K562 (cell line): ENCODE results near the gene TUBA1B. TPM values are rescaled to one million over a fixed set of nuclear protein-coding genes. Genes with fewer than 3 reads are reported as not detected.

ENCODE experiments used
- ATAC-seq: fragments of 200-7000 bp; cut with Tn5 transposase; 3 replicates; pipeline ENCODE4 v1.9.1; 2020; ENCODE audit warnings: moderate library complexity
- BruUV-seq: library from RNA; stranded (reverse); fragments of 400-500 nt; replicated peaks from 2 replicates; lab custom pipeline; 2021; lab: Mats Ljungman, UMichigan
- CTCF ChIA-PET: fragments of 300-600 bp; formaldehyde crosslinking; extraction: SDS; loops from one replicate; lab custom pipeline; 2021; ENCODE audit warnings: low intra/inter-chr PET ratio; lab: Yijun Ruan, JAX
- POLR2A ChIA-PET: fragments of 300-600, 350-650 bp; sonication (Branson Sonifier 250); formaldehyde crosslinking; extraction: SDS; loops from one replicate; lab custom pipeline; 2021; ENCODE audit warnings: antibody characterized with exemption, inconsistent platforms; lab: Yijun Ruan, JAX
- DNase-seq, 4 experiments: peaks; one replicate each; pipeline versions ENCODE4 v3.0.0 to v3.0.0-alpha.2; 2011 to 2018; ENCODE audit warnings: low spot score in 3 of 4, mixed read lengths in 3 of 4; ENCODE audit errors: extremely low read depth in 1 of 4
- FAIRE-seq: peaks from 2 replicates; lab custom pipeline; 2011; peaks lifted over from hg19 to GRCh38; lab: Jason Lieb, UNC
- H2AFZ ChIP-seq: 2 replicates; pipeline ENCODE4 v1.6.0; 2011; ENCODE audit warnings: low read depth, low read length, control low read depth, inconsistent platforms
- H3K27ac ChIP-seq: fragments of 200-600 bp; 3 replicates; pipeline ENCODE4 v1.8.0; 2011; ENCODE audit warnings: low read depth, mild to moderate bottlenecking, control low read depth, inconsistent platforms, low read length, moderate library complexity, mixed read lengths; ENCODE audit errors: extremely low read depth
- H3K27me3 ChIP-seq, 2 experiments: fragments of 300-600 bp in 1 of 2; 2 replicates in 1 of 2; 3 replicates in 1 of 2; pipeline versions ENCODE4 v1.6.0 to v1.8.0; 2011; ENCODE audit warnings: inconsistent platforms in 2 of 2, low read length in 2 of 2, mild to moderate bottlenecking in 1 of 2, mixed read lengths in 1 of 2, moderate library complexity in 1 of 2; ENCODE audit not compliant: control insufficient read depth in 2 of 2, insufficient read depth in 2 of 2
- H3K36me3 ChIP-seq: fragments of 300-600 bp; 3 replicates; pipeline ENCODE4 v1.8.0; 2011; ENCODE audit warnings: mild to moderate bottlenecking, low read length, inconsistent platforms; ENCODE audit not compliant: control insufficient read depth, insufficient read depth
- H3K4me1 ChIP-seq, 2 experiments: fragments of 200-600 bp in 1 of 2; replicated peaks in 1 of 2; 2 replicates in 1 of 2; 3 replicates in 1 of 2; pipeline versions ENCODE4 v1.5.1 to v1.8.0; 2011; ENCODE audit warnings: inconsistent platforms in 2 of 2, low read length in 2 of 2, mild to moderate bottlenecking in 1 of 2, mixed read lengths in 1 of 2, moderate library complexity in 1 of 2; ENCODE audit not compliant: control insufficient read depth in 2 of 2, insufficient read depth in 2 of 2
- H3K4me2 ChIP-seq: 2 replicates; pipeline ENCODE4 v1.6.1; 2011; ENCODE audit warnings: low read length, control low read depth, inconsistent platforms, mixed read lengths; ENCODE audit not compliant: insufficient read depth
- H3K4me3 ChIP-seq: fragments of 200-600 bp; sonication (generic), shearing (Covaris generic); 2 replicates; pipeline ENCODE4 v1.5.1; 2016; ENCODE audit warnings: control low read depth, inconsistent platforms
- H3K79me2 ChIP-seq: fragments of 200-600 bp; 3 replicates; pipeline ENCODE4 v1.8.0; 2011; ENCODE audit warnings: low read length, inconsistent platforms; ENCODE audit not compliant: control insufficient read depth, insufficient read depth
- H3K9ac ChIP-seq, 2 experiments: 2 replicates each; pipeline versions ENCODE4 v1.6.0 to v1.6.1; 2011; ENCODE audit warnings: low read depth in 2 of 2, low read length in 2 of 2, control low read depth in 1 of 2, inconsistent platforms in 1 of 2, mild to moderate bottlenecking in 1 of 2, mixed read lengths in 1 of 2; ENCODE audit not compliant: insufficient read depth in 1 of 2
- H3K9me1 ChIP-seq: one replicate; pipeline ENCODE4 v1.6.0; 2011; ENCODE audit warnings: inconsistent platforms, mild to moderate bottlenecking, low read length, moderate library complexity; ENCODE audit not compliant: control insufficient read depth, insufficient read depth
- H3K9me3 ChIP-seq: replicated peaks from 2 replicates; pipeline ENCODE4 v1.5.1; 2011; ENCODE audit warnings: low read depth, low read length, inconsistent platforms; ENCODE audit not compliant: control insufficient read depth, insufficient read depth
- H4K20me1 ChIP-seq: replicated peaks from 2 replicates; pipeline ENCODE4 v1.6.1; 2011; ENCODE audit warnings: low read length, inconsistent platforms, mixed read lengths; ENCODE audit not compliant: control insufficient read depth, insufficient read depth
- KDM1A ChIP-seq, 2 experiments: fragments of 450-650 bp; IDR thresholded peaks; 2 replicates each; pipeline ENCODE4 v1.6.1; 2016; ENCODE audit warnings: mild to moderate bottlenecking in 2 of 2
- MECOM ChIP-seq: fragments of 250-450 bp; sonication (Bioruptor Pico); IDR thresholded peaks from 2 replicates; pipeline ENCODE4 v1.8.0; 2022; ENCODE audit warnings: inconsistent platforms
- NELFE ChIP-seq: IDR thresholded peaks from 2 replicates; pipeline ENCODE4 v1.6.1; 2011; ENCODE audit warnings: mild to moderate bottlenecking; ENCODE audit not compliant: insufficient read depth, insufficient read length
- ZBTB11 ChIP-seq, 3 experiments: fragments of 200-800 bp in 1 of 3; fragments of 250-450 bp in 1 of 3; fragments of 450-650 bp in 1 of 3; sonication (Bioruptor Pico) in 1 of 3; sonication (Bioruptor generic) in 1 of 3; formaldehyde crosslinking in 1 of 3; IDR thresholded peaks; 2 replicates each; pipeline versions ENCODE4 v1.6.1 to v1.8.0; 2016 to 2022; ENCODE audit warnings: mild to moderate bottlenecking in 2 of 3, missing genetic modification characterization in 2 of 3, missing compliant biosample characterization in 1 of 3, moderate library complexity in 1 of 3
- ZNF24 ChIP-seq: fragments of 450-650 bp; IDR thresholded peaks from 2 replicates; pipeline ENCODE4 v1.6.1; 2016
- WGBS: fragments of 100-300 bp; shearing (Covaris generic); methylation state at CpG from one replicate; pipeline ENCODE4 v1.1.6; 2016; ENCODE audit warnings: low coverage, mixed read lengths; ENCODE audit not compliant: insufficient coverage; ENCODE audit errors: missing lambda C conversion rate; 5-methylcytosine and 5-hydroxymethylcytosine counted together
- in situ Hi-C: fragments of 300-500 bp; cut with MboI; formaldehyde crosslinking; loops from 4 replicates; pipeline ENCODE4 v1.15.0; 2018; ENCODE audit warnings: inconsistent platforms, mixed read lengths
- intact Hi-C: fragments of 100-400 bp; cut with micrococcal nuclease; formaldehyde crosslinking; loops from 2 replicates; pipeline ENCODE4 v1.14.2; 2022
- polyA plus RNA-seq, 8 experiments: library from polyadenylated mRNA; depleted of rRNA in 4 of 8; stranded (reverse) in 5 of 8; unstranded in 3 of 8; fragments of >200 nt; fragmentation: Nextera tagmentation in 2 of 8; fragmentation: Illumina TruSeq in 1 of 8; extraction: Ambion mirVana in 2 of 8; extraction: Trizol in 1 of 8; gene quantifications; 2 replicates each; pipeline versions ENCODE4 v1.2.1 to v1.2.3, GENCODE V29; 2011 to 2014; ENCODE audit warnings: inconsistent platforms in 1 of 8, missing spikeins in 1 of 8
- total RNA-seq, 7 experiments: library from RNA; depleted of rRNA in 6 of 7; stranded (reverse); fragments of >200 nt in 6 of 7; fragmentation: Illumina TruSeq in 2 of 7; extraction: Trizol in 2 of 7; gene quantifications; 2 replicates each; pipeline versions ENCODE4 v1.2.1 to v1.2.3, GENCODE V29; 2011 to 2021; ENCODE audit warnings: low replicate concordance in 1 of 7

Gene TUBA1B
- total and polyA plus RNA-seq, 9 of the 15 experiments (the other 6 are each of a cell fraction or from before 2014, with no cell fraction given): 2,189 to 4,624 (median 2,628) TPM

GRCh38 chr12:49111206-49111605, 20.0 kb downstream of the TUBA1B start (continued):
- TF ChIP-seq KDM1A (IDR thresholded peaks at IDR 0.05): peak in 1 of 2 experiments; percentile 12; a peak in 1 of 4 replicates
- TF ChIP-seq ZBTB11 (CRISPR knock-in tag; IDR thresholded peaks at IDR 0.05): peak in 1 of 3 experiments; percentile 48; a peak in 1 of 6 replicates
- no peak for TF ChIP-seq NELFE
- 0 out of 2 replicates have a peak, but pooled peaks have one; percentile 11 for TF ChIP-seq ZNF24

GRCh38 chr12:49110464-49111155, 20.6 kb downstream of the TUBA1B start, which contains the start of gene LMBR1L:
LMBR1L (minus strand) TSS chr12:49110847; CDS start chr12:49110555, 292 bp downstream.
- Histone ChIP-seq H3K9ac (peak within 1 kb of the TSS; percentile 82 to 94), H2AFZ (peak within 1 kb of the TSS; percentile 92), H3K36me3 (peaks cover 21% of the 10 kb centered on the region; the same call in 2 of the 3 replicates), H3K79me2 (peaks cover 40% of the 10 kb centered on the region), H3K4me1 (peaks cover 15 to 26% of the 10 kb centered on the region in 2 experiments; a peak in 4 of 5 replicates), H3K27me3 (no peaks in the 10 kb centered on the region), H3K27ac (peak within 1 kb of the TSS; percentile 84), H3K4me3 (peak within 1 kb of the TSS; percentile 81), H3K4me2 (peak within 1 kb of the TSS; percentile 82), H3K9me3 (peaks cover 4% of the 10 kb centered on the region), H4K20me1 (no peaks in the 10 kb centered on the region; the same call in 1 of the 2 replicates), H3K9me1 (peaks cover 4% of the 10 kb centered on the region)
- in situ Hi-C loops: no loop called here
- peak; percentile 100 for FAIRE-seq
- TSS peak; percentile 53 for BruUV-seq
- WGBS: 1% methylated on average over 34 of the region's 43 CpGs
- peak; percentile 97 for ATAC-seq
- DNase-seq: peak; percentile 99 to 100 (median 99)
- ChIA-PET CTCF (interaction anchor here (0.7 kb wide), 2 partner anchors 46 to 171 kb away, joined by 3 to 4 read pairs; no protein-coding TSS in a partner anchor), POLR2A (interaction anchor here (0.6 to 10.9 kb wide), 17 partner anchors 8 to 366 kb away, joined by 3 to 112 read pairs (median 4); partner anchors contain the start of genes DHH, RHEBL1 and TUBA1B)
- intact Hi-C loops: loop anchor here (2.0 kb wide), 1 partner anchor 20 kb away; the partner anchor contains the start of gene TUBA1B
- no peak for TF ChIP-seq MECOM
